IMR-90 (cell line): ENCODE results near the gene SLC1A1. TPM values are rescaled to one million over a fixed set of nuclear protein-coding genes. Genes with fewer than 3 reads are reported as not detected.

Experiments used
- ATAC-seq: fragments of 200-7000 bp; cut with Tn5 transposase; 2 replicates; pipeline ENCODE4 v1.9.1; 2020; ENCODE audit warnings: low read depth, mild to moderate bottlenecking, moderate library complexity
- BruUV-seq: library from RNA; stranded (reverse); fragments of 400-500 nt; replicated peaks from 2 replicates; lab custom pipeline; 2021; lab: Mats Ljungman, UMichigan
- CTCF ChIA-PET: fragments of 300-600 bp; formaldehyde crosslinking; extraction: SDS; loops from one replicate; lab custom pipeline; 2021; ENCODE audit warnings: antibody characterized with exemption; lab: Yijun Ruan, JAX
- POLR2A ChIA-PET: fragments of 300-600 bp; sonication (Branson Sonifier 250); formaldehyde crosslinking; loops from one replicate; lab custom pipeline; 2022; ENCODE audit warnings: antibody characterized with exemption; ENCODE audit not compliant: unreplicated experiment; lab: Charles Lee
- DNase-seq: peaks from one replicate; pipeline ENCODE4 v3.0.0; 2013
- H2AFZ ChIP-seq: replicated peaks from 2 replicates; pipeline ENCODE3; 2013; ENCODE audit warnings: low read length, mild to moderate bottlenecking; ENCODE audit not compliant: poor library complexity
- H2AK5ac ChIP-seq: 2 replicates; pipeline ENCODE4 v1.6.1; 2013; ENCODE audit warnings: low read depth, low read length, inconsistent platforms
- H2AK9ac ChIP-seq: replicated peaks from 2 replicates; pipeline ENCODE3; 2013; ENCODE audit warnings: mild to moderate bottlenecking, low read depth, low read length, moderate library complexity; ENCODE audit not compliant: poor library complexity
- H2BK120ac ChIP-seq: 2 replicates; pipeline ENCODE4 v1.6.1; 2013; ENCODE audit warnings: low read depth, low read length, inconsistent platforms
- H2BK15ac ChIP-seq: 3 replicates; pipeline ENCODE4 v1.6.1; 2013; ENCODE audit warnings: low read depth, low read length, inconsistent platforms
- H2BK20ac ChIP-seq: 2 replicates; pipeline ENCODE4 v1.6.1; 2013; ENCODE audit warnings: low read depth, mild to moderate bottlenecking, inconsistent platforms, low read length, moderate library complexity
- H2BK5ac ChIP-seq: 2 replicates; pipeline ENCODE4 v1.6.1; 2013; ENCODE audit warnings: mild to moderate bottlenecking, low read depth, low read length, inconsistent platforms; ENCODE audit not compliant: poor library complexity, severe bottlenecking
- H3K14ac ChIP-seq: replicated peaks from 2 replicates; pipeline ENCODE4 v1.6.1; 2013; ENCODE audit warnings: low read depth, low read length, inconsistent platforms
- H3K18ac ChIP-seq: 2 replicates; pipeline ENCODE4 v1.6.1; 2013; ENCODE audit warnings: low read depth, low read length, control low read depth
- H3K23ac ChIP-seq: 2 replicates; pipeline ENCODE4 v1.6.1; 2013; ENCODE audit warnings: low read depth, low read length, inconsistent platforms
- H3K27ac ChIP-seq: 2 replicates; pipeline ENCODE4 v1.5.1; 2013; ENCODE audit warnings: mild to moderate bottlenecking, control low read depth, low read length; ENCODE audit not compliant: insufficient read depth
- H3K27me3 ChIP-seq: 2 replicates; pipeline ENCODE4 v1.6.1; 2013; ENCODE audit warnings: low read length; ENCODE audit not compliant: control insufficient read depth, insufficient read depth
- H3K36me3 ChIP-seq: 2 replicates; pipeline ENCODE4 v1.6.1; 2013; ENCODE audit warnings: low read length, mixed read lengths; ENCODE audit not compliant: control insufficient read depth, insufficient read depth
- H3K4ac ChIP-seq: 2 replicates; pipeline ENCODE4 v1.6.1; 2013; ENCODE audit warnings: low read depth, low read length, inconsistent platforms
- H3K4me1 ChIP-seq: 2 replicates; pipeline ENCODE4 v1.6.1; 2013; ENCODE audit warnings: low read length, mixed read lengths; ENCODE audit not compliant: control insufficient read depth, insufficient read depth
- H3K4me2 ChIP-seq: 2 replicates; pipeline ENCODE4 v1.6.1; 2013; ENCODE audit warnings: low read depth, mild to moderate bottlenecking, control low read depth, low read length, moderate library complexity
- H3K4me3 ChIP-seq: 2 replicates; pipeline ENCODE4 v1.5.1; 2013; ENCODE audit warnings: low read depth, mild to moderate bottlenecking, control low read depth, low read length, moderate library complexity; ENCODE audit not compliant: insufficient read depth
- H3K56ac ChIP-seq: 2 replicates; pipeline ENCODE4 v1.6.1; 2013; ENCODE audit warnings: low read length, inconsistent platforms; ENCODE audit not compliant: insufficient read depth; ENCODE audit errors: extremely low read depth
- H3K79me1 ChIP-seq, 2 experiments: 2 replicates each; pipeline ENCODE4 v1.6.1; 2013; ENCODE audit warnings: low read length in 2 of 2, inconsistent platforms in 1 of 2, low read depth in 1 of 2
- H3K9ac ChIP-seq: 2 replicates; pipeline ENCODE4 v1.6.1; 2013; ENCODE audit warnings: low read depth, low read length, control low read depth
- H3K9me1 ChIP-seq: 2 replicates; pipeline ENCODE4 v1.6.1; 2013; ENCODE audit warnings: low read length, inconsistent platforms; ENCODE audit not compliant: insufficient read depth
- H3K9me3 ChIP-seq: 2 replicates; pipeline ENCODE4 v1.6.1; 2013; ENCODE audit warnings: low read length; ENCODE audit not compliant: control insufficient read depth, insufficient read depth
- H4K20me1 ChIP-seq: 2 replicates; pipeline ENCODE4 v1.6.1; 2013; ENCODE audit warnings: low read length, inconsistent platforms; ENCODE audit not compliant: insufficient read depth
- H4K5ac ChIP-seq: 2 replicates; pipeline ENCODE4 v1.6.1; 2013; ENCODE audit warnings: mild to moderate bottlenecking, low read depth, low read length, control low read depth
- H4K8ac ChIP-seq, 2 experiments: 2 replicates each; pipeline ENCODE4 v1.6.1; 2013; ENCODE audit warnings: low read depth in 2 of 2, low read length in 2 of 2, control low read depth in 1 of 2, inconsistent platforms in 1 of 2
- H4K91ac ChIP-seq: 2 replicates; pipeline ENCODE4 v1.6.1; 2013; ENCODE audit warnings: low read depth, low read length, inconsistent platforms; ENCODE audit not compliant: insufficient read depth
- BHLHE40 ChIP-seq: fragments of 150-350 bp; IDR thresholded peaks from 2 replicates; pipeline ENCODE4 v1.6.1; 2016; ENCODE audit warnings: mild to moderate bottlenecking, low read depth, low read length
- CEBPB ChIP-seq: IDR thresholded peaks from 2 replicates; pipeline ENCODE4 v1.6.1; 2012; ENCODE audit warnings: low read depth, low read length, improper control_type of control experiment
- CHD1 ChIP-seq: IDR thresholded peaks from 2 replicates; pipeline ENCODE4 v1.6.1; 2012; ENCODE audit warnings: low read depth, low read length, improper control_type of control experiment
- CTCF ChIP-seq: conservative IDR thresholded peaks from 2 replicates; pipeline ENCODE4 v1.5.1; 2012; ENCODE audit warnings: mild to moderate bottlenecking, low read depth, low read length, improper control_type of control experiment
- FOS ChIP-seq: fragments of 150-350 bp; IDR thresholded peaks from 2 replicates; pipeline ENCODE4 v1.6.1; 2016; ENCODE audit warnings: low read depth, low read length
- MAFK ChIP-seq: IDR thresholded peaks from 2 replicates; pipeline ENCODE4 v1.6.1; 2012; ENCODE audit warnings: low read depth, low read length, improper control_type of control experiment
- MAZ ChIP-seq: IDR thresholded peaks from 2 replicates; pipeline ENCODE4 v1.6.1; 2012; ENCODE audit warnings: low read depth, mild to moderate bottlenecking, low read length, improper control_type of control experiment, moderate library complexity, borderline replicate concordance
- MXI1 ChIP-seq: IDR thresholded peaks from 2 replicates; pipeline ENCODE4 v1.6.1; 2012; ENCODE audit warnings: low read depth, mild to moderate bottlenecking, low read length, moderate library complexity, borderline replicate concordance
- NFE2L2 ChIP-seq: fragments of 150-350 bp; IDR thresholded peaks from 2 replicates; pipeline ENCODE4 v1.6.1; 2016; ENCODE audit warnings: low read depth, mild to moderate bottlenecking, low read length
- POLR2A ChIP-seq: IDR thresholded peaks from 2 replicates; pipeline ENCODE4 v1.6.1; 2012; ENCODE audit warnings: mild to moderate bottlenecking, low read depth, low read length
- RAD21 ChIP-seq: IDR thresholded peaks from 2 replicates; pipeline ENCODE4 v1.6.1; 2012; ENCODE audit warnings: low read length, improper control_type of control experiment
- RFX5 ChIP-seq: IDR thresholded peaks from 2 replicates; pipeline ENCODE4 v1.8.0; 2012; ENCODE audit warnings: low read depth, mild to moderate bottlenecking, low read length, moderate library complexity
- SMC3 ChIP-seq: fragments of 150-350 bp; IDR thresholded peaks from 2 replicates; pipeline ENCODE4 v1.6.1; 2016; ENCODE audit warnings: low read depth, mild to moderate bottlenecking, antibody characterized with exemption, low read length, moderate library complexity
- USF2 ChIP-seq: fragments of 150-350 bp; IDR thresholded peaks from 2 replicates; pipeline ENCODE4 v1.6.1; 2017; ENCODE audit warnings: mild to moderate bottlenecking, antibody characterized with exemption, low read length, low read depth
- WGBS, 2 experiments: methylation state at CpG; one replicate each; pipeline versions ENCODE4 v1.1.5 to v1.1.7; 2013; ENCODE audit warnings: missing lambda C conversion rate in 2 of 2; ENCODE audit not compliant: insufficient read length in 1 of 2; ENCODE audit errors: extremely low coverage in 2 of 2; 5-methylcytosine and 5-hydroxymethylcytosine counted together
- dilution Hi-C: fragments of 300-500 bp; cut with HindIII; formaldehyde crosslinking; loops from one replicate; pipeline ENCODE4 v1.14.3; 2018; ENCODE audit warnings: low sequenced_read_pairs; ENCODE audit not compliant: unreplicated experiment
- in situ Hi-C: fragments of 300-500 bp; cut with MboI; formaldehyde crosslinking; loops from 3 replicates; pipeline ENCODE4 v1.14.3; 2019; ENCODE audit warnings: low sequenced_read_pairs, inconsistent platforms, mixed read lengths
- intact Hi-C: fragments of 100-400 bp; cut with micrococcal nuclease; formaldehyde crosslinking; loops from 2 replicates; pipeline ENCODE4 v1.10.0; 2022
- polyA plus RNA-seq, 3 experiments: library from polyadenylated mRNA; depleted of rRNA; stranded (reverse); fragments of >200 nt; gene quantifications; 2 replicates each; pipeline ENCODE4 v1.2.3, GENCODE V29; 2012; ENCODE audit warnings: low replicate concordance in 1 of 3
- total RNA-seq: library from RNA; depleted of rRNA; stranded (reverse); fragments of >200 nt; gene quantifications from 2 replicates; pipeline ENCODE4 v1.2.3, GENCODE V29; 2012
- TF ChIP-seq, protein P1 (sequence below): fragments of 150-350 bp; IDR thresholded peaks from 2 replicates; pipeline ENCODE4 v1.6.1; 2016; ENCODE audit warnings: low read depth, mild to moderate bottlenecking, low read length, moderate library complexity, borderline replicate concordance

SLC1A1 gene
- total and polyA plus RNA-seq, 2 of the 4 experiments (the other 2 are of a cell fraction) = 2.2 to 4.1 TPM

DNA sequence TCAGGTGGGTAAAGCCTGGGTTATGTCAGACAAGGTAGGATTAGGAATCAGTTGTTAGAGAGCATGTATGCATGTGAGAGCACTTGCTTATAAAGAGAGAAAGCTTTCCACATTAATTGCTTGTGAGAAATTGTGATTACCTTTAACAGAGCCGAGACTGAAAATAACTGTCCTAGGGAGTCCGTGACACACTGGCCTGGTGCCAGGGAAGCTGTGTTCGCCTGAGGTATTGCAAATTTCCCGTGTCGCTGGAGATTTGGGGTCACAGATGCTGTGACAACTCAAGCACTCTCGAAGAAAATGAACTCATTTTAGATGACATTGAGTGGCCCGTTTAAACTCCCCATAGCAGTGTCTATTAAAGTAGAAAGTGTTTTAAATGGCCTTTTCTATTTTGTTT, 9.6 kb downstream of the SLC1A1 start:
- Histone ChIP-seq H4K5ac (no peak overlapping the region), H3K79me1 (no peaks in the 10 kb centered on the region), H2BK120ac (no peak overlapping the region), H2BK15ac (no peak overlapping the region), H3K4me1 (no peaks in the 10 kb centered on the region), H3K27me3 (peaks cover 2% of the 10 kb centered on the region; the same call in 1 of the 2 replicates), H3K9me1 (no peaks in the 10 kb centered on the region), H3K4me3 (no peak overlapping the region), H4K8ac (no peak overlapping the region), H3K56ac (no peak overlapping the region), H2AK5ac (no peak overlapping the region), H3K9me3 (no peaks in the 10 kb centered on the region), H3K4me2 (no peak overlapping the region), H3K9ac (no peak overlapping the region), H2BK5ac (no peak overlapping the region), H3K27ac (no peak overlapping the region), H3K18ac (no peak overlapping the region), H3K4ac (no peak overlapping the region), H2AFZ (no peak overlapping the region), H2AK9ac (no peak overlapping the region), H3K23ac (no peak overlapping the region), H4K91ac (no peak overlapping the region), H3K36me3 (no peaks in the 10 kb centered on the region), H2BK20ac (no peak overlapping the region), H4K20me1 (no peaks in the 10 kb centered on the region), H3K14ac (no peak overlapping the region)
- ChIA-PET POLR2A (no interaction called here), CTCF (interaction anchor here (1.1 kb wide), 1 partner anchor 214 kb away, joined by 3 read pairs; no protein-coding TSS in a partner anchor)
- in situ Hi-C loops (no loop called here), intact Hi-C loops (no loop called here), dilution Hi-C loops (no loop called here)
- TF ChIP-seq NFE2L2 = no peak
- TF ChIP-seq SMC3 = no peak
- TF ChIP-seq RAD21 = no peak
- TF ChIP-seq, protein P1, sequence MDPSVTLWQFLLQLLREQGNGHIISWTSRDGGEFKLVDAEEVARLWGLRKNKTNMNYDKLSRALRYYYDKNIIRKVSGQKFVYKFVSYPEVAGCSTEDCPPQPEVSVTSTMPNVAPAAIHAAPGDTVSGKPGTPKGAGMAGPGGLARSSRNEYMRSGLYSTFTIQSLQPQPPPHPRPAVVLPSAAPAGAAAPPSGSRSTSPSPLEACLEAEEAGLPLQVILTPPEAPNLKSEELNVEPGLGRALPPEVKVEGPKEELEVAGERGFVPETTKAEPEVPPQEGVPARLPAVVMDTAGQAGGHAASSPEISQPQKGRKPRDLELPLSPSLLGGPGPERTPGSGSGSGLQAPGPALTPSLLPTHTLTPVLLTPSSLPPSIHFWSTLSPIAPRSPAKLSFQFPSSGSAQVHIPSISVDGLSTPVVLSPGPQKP = no peak
- no peak for TF ChIP-seq RFX5
- TF ChIP-seq USF2 = no peak
- TF ChIP-seq CEBPB = no peak
- TF ChIP-seq MAFK = no peak
- no peak for TF ChIP-seq MXI1
- TF ChIP-seq MAZ = no peak
- TF ChIP-seq FOS = no peak
- no peak for TF ChIP-seq BHLHE40
- no peak for TF ChIP-seq POLR2A
- TF ChIP-seq CHD1 = no peak
- no peak for TF ChIP-seq CTCF
- no TSS peak for BruUV-seq
- no peak for DNase-seq
- ATAC-seq = no peak
- 30% methylated on average over 5 of the region's 7 CpGs; no CpG with 5 or more reads in 1 of the 2 experiments for WGBS, 2 experiments
